ENCODE results near the gene IL34.

DNA sequence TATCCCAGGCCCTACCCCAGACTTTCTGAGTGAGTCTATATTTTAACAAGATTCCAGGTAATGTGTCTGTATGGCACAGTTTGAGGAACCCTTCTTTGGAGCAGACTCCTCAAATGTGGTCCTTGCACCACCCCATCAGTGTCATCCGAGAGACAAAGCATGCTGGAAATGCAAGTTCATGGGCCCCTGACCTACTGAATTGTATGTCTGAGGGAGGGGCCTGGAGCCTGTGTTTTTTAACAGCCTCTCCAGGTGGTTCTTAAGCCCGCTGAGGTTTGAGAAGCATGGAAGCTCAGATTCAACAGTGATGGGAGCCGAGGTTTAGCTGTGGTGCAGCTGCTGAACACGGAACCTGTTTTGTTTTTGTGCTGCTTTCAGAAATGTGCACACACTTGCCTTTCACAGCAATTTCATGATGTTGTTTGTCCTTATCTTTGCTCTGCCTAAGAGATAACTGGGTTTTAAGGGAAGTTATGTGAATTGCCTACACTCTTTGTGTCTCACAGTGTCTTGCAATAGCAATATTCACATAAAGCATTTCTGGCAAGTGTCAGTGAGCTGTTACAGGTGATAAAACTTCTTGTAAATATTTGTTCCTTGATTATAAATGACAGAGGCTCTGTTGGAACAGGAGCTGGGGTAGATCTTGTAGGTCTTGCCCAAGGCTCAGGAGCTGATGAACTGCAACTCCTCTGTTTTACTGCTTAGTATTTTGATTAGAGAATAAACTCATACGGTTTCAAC, 32.0 kb upstream of the IL34 start:
- TF ChIP-seq, protein P1, sequence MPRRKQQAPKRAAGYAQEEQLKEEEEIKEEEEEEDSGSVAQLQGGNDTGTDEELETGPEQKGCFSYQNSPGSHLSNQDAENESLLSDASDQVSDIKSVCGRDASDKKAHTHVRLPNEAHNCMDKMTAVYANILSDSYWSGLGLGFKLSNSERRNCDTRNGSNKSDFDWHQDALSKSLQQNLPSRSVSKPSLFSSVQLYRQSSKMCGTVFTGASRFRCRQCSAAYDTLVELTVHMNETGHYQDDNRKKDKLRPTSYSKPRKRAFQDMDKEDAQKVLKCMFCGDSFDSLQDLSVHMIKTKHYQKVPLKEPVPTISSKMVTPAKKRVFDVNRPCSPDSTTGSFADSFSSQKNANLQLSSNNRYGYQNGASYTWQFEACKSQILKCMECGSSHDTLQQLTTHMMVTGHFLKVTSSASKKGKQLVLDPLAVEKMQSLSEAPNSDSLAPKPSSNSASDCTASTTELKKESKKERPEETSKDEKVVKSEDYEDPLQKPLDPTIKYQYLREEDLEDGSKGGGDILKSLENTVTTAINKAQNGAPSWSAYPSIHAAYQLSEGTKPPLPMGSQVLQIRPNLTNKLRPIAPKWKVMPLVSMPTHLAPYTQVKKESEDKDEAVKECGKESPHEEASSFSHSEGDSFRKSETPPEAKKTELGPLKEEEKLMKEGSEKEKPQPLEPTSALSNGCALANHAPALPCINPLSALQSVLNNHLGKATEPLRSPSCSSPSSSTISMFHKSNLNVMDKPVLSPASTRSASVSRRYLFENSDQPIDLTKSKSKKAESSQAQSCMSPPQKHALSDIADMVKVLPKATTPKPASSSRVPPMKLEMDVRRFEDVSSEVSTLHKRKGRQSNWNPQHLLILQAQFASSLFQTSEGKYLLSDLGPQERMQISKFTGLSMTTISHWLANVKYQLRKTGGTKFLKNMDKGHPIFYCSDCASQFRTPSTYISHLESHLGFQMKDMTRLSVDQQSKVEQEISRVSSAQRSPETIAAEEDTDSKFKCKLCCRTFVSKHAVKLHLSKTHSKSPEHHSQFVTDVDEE (CRISPR knock-in tag; IDR thresholded peaks at IDR 0.05) = no peak
- TF ChIP-seq SNAI2 (CRISPR knock-in tag; IDR thresholded peaks at IDR 0.05) (no peak), ZNF8 (CRISPR knock-in tag; IDR thresholded peaks at IDR 0.05) (no peak), CSDC2 (CRISPR knock-in tag; IDR thresholded peaks at IDR 0.05) (no peak), ZFP3 (CRISPR knock-in tag; IDR thresholded peaks at IDR 0.05) (no peak), ARNTL (CRISPR knock-in tag; IDR thresholded peaks at IDR 0.05; ENCODE audit: borderline replicate concordance, low read depth) (no peak), RARB (CRISPR knock-in tag; IDR thresholded peaks at IDR 0.05) (no peak)
- TF ChIP-seq, protein P2, sequence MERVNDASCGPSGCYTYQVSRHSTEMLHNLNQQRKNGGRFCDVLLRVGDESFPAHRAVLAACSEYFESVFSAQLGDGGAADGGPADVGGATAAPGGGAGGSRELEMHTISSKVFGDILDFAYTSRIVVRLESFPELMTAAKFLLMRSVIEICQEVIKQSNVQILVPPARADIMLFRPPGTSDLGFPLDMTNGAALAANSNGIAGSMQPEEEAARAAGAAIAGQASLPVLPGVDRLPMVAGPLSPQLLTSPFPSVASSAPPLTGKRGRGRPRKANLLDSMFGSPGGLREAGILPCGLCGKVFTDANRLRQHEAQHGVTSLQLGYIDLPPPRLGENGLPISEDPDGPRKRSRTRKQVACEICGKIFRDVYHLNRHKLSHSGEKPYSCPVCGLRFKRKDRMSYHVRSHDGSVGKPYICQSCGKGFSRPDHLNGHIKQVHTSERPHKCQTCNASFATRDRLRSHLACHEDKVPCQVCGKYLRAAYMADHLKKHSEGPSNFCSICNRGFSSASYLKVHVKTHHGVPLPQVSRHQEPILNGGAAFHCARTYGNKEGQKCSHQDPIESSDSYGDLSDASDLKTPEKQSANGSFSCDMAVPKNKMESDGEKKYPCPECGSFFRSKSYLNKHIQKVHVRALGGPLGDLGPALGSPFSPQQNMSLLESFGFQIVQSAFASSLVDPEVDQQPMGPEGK (CRISPR knock-in tag; IDR thresholded peaks at IDR 0.05; ENCODE audit: borderline replicate concordance) = no peak

Data from SK-N-SH treated with all-trans-retinoic acid at 6 μM for 48 hours (cell line).